GM23338 (cell line): ENCODE results near the gene PIK3IP1. TPM values are rescaled to one million over a fixed set of nuclear protein-coding genes. Genes with fewer than 3 reads are reported as not detected.

Experiments
- ATAC-seq: fragments of 200-7000 bp; cut with Tn5 transposase; 3 replicates; pipeline ENCODE4 v1.9.1; 2020
- DNase-seq: peaks from one replicate; pipeline ENCODE4 v3.0.0-alpha.2; 2015; ENCODE audit warnings: low spot score
- H2AFZ ChIP-seq: fragments of 200-600 bp; sonication (generic); 2 replicates; pipeline ENCODE4 v1.8.0; 2016; ENCODE audit warnings: antibody characterized with exemption, mild to moderate bottlenecking, moderate library complexity
- H3F3A ChIP-seq: fragments of 200-600 bp; sonication (generic); replicated peaks from 2 replicates; pipeline ENCODE4 v1.8.0; 2017; ENCODE audit warnings: antibody characterized with exemption, mixed run types, low read depth
- H3K27ac ChIP-seq: fragments of 200-600 bp; sonication (generic); 2 replicates; pipeline ENCODE4 v1.6.1; 2016; ENCODE audit warnings: low read depth
- H3K27me3 ChIP-seq: fragments of 200-600 bp; sonication (generic); 2 replicates; pipeline ENCODE4 v1.8.0; 2016; ENCODE audit warnings: mild to moderate bottlenecking, mixed run types, moderate library complexity; ENCODE audit not compliant: insufficient read depth
- H3K36me3 ChIP-seq: fragments of 200-600 bp; sonication (generic); 2 replicates; pipeline ENCODE4 v1.8.0; 2016; ENCODE audit warnings: mild to moderate bottlenecking; ENCODE audit not compliant: insufficient read depth
- H3K4me1 ChIP-seq: fragments of 200-600 bp; sonication (generic); 2 replicates; pipeline ENCODE4 v1.8.0; 2016; ENCODE audit warnings: mild to moderate bottlenecking, moderate library complexity; ENCODE audit not compliant: insufficient read depth
- H3K4me2 ChIP-seq: fragments of 200-600 bp; sonication (generic); 2 replicates; pipeline ENCODE4 v1.7.1; 2017; ENCODE audit warnings: mixed run types
- H3K4me3 ChIP-seq: fragments of 200-600 bp; sonication (generic); 2 replicates; pipeline ENCODE4 v1.6.1; 2016; ENCODE audit warnings: mixed run types
- H3K79me2 ChIP-seq: fragments of 200-600 bp; sonication (generic); replicated peaks from 2 replicates; pipeline ENCODE4 v1.8.0; 2017; ENCODE audit warnings: mild to moderate bottlenecking; ENCODE audit not compliant: insufficient read depth
- H3K9me2 ChIP-seq: fragments of 200-600 bp; sonication (generic); 2 replicates; pipeline ENCODE4 v1.8.0; 2017; ENCODE audit not compliant: insufficient read depth
- H4K20me1 ChIP-seq: fragments of 200-600 bp; sonication (generic); replicated peaks from 2 replicates; pipeline ENCODE4 v1.8.0; 2017; ENCODE audit warnings: mild to moderate bottlenecking; ENCODE audit not compliant: insufficient read depth
- H3K27ac Mint-ChIP-seq: 2 replicates; pipeline ENCODE4 v1.8.0; 2020; ENCODE audit warnings: inconsistent platforms, mild to moderate bottlenecking, moderate library complexity, mixed read lengths
- H3K27me3 Mint-ChIP-seq: 3 replicates; pipeline ENCODE4 v1.8.0; 2022; ENCODE audit warnings: low read depth, mild to moderate bottlenecking, moderate library complexity, mixed read lengths, inconsistent platforms; ENCODE audit not compliant: insufficient read depth, poor library complexity
- H3K36me3 Mint-ChIP-seq: 3 replicates; pipeline ENCODE4 v1.8.0; 2021; ENCODE audit warnings: low read depth, mild to moderate bottlenecking, inconsistent platforms, moderate library complexity, mixed read lengths
- H3K4me1 Mint-ChIP-seq: 3 replicates; pipeline ENCODE4 v1.8.0; 2020; ENCODE audit warnings: mild to moderate bottlenecking, inconsistent platforms, mixed read lengths
- H3K4me3 Mint-ChIP-seq: 3 replicates; pipeline ENCODE4 v1.8.0; 2021; ENCODE audit warnings: moderate library complexity, mild to moderate bottlenecking, inconsistent platforms, mixed read lengths
- H3K9me3 Mint-ChIP-seq: 3 replicates; pipeline ENCODE4 v1.8.0; 2020; ENCODE audit warnings: moderate library complexity, mild to moderate bottlenecking, inconsistent platforms, mixed read lengths
- ETS1 ChIP-seq: IDR thresholded peaks from 2 replicates; pipeline ENCODE4 v1.6.1; 2016; ENCODE audit warnings: antibody characterized with exemption
- EZH2phosphoT487 ChIP-seq: fragments of 200-600 bp; sonication (generic); IDR thresholded peaks from one replicate; pipeline ENCODE4 v1.8.1; 2018; ENCODE audit warnings: antibody characterized with exemption; ENCODE audit not compliant: unreplicated experiment
- JUNB ChIP-seq: IDR thresholded peaks from one replicate; pipeline ENCODE4 v1.6.1; 2016; ENCODE audit warnings: antibody characterized with exemption; ENCODE audit not compliant: unreplicated experiment
- NANOG ChIP-seq: IDR thresholded peaks from 2 replicates; pipeline ENCODE4 v1.6.1; 2016; ENCODE audit warnings: antibody characterized with exemption, borderline replicate concordance
- POLR2AphosphoS5 ChIP-seq: IDR thresholded peaks from 2 replicates; pipeline ENCODE4 v1.6.1; 2016; ENCODE audit warnings: antibody characterized with exemption, low read depth
- REST ChIP-seq: IDR thresholded peaks from one replicate; pipeline ENCODE4 v1.6.1; 2018; ENCODE audit warnings: antibody characterized with exemption; ENCODE audit not compliant: unreplicated experiment
- ZNF331 ChIP-seq: fragments of 250-450 bp; sonication (Bioruptor Pico); IDR thresholded peaks from 2 replicates; pipeline ENCODE4 v1.5.0; 2020; ENCODE audit warnings: low read depth, mild to moderate bottlenecking, moderate library complexity
- ZNF462 ChIP-seq: fragments of 250-450 bp; sonication (Bioruptor Pico); IDR thresholded peaks from 2 replicates; pipeline ENCODE4 v1.5.0; 2020; ENCODE audit warnings: mild to moderate bottlenecking, moderate library complexity
- polyA plus RNA-seq: library from polyadenylated mRNA; unstranded; fragments of >200 nt; fragmentation: Nextera tagmentation; extraction: Ambion mirVana; gene quantifications from 2 replicates; pipeline ENCODE4 v1.2.1, GENCODE V29; 2016
- total RNA-seq: library from RNA; depleted of rRNA; stranded (reverse); fragments of >200 nt; shearing (Covaris generic); gene quantifications from 2 replicates; pipeline ENCODE4 v1.2.3, GENCODE V29; 2014

The PIK3IP1 gene
- total and polyA plus RNA-seq, 2 experiments from 2014 or later, result 1.1 to 2.2 TPM

GRCh38 chr22:31340360-31340759 lies 48.1 kb upstream of the PIK3IP1 start:
- H3K27ac ChIP-seq, result no peak overlapping the region
- no peak for ATAC-seq
- Mint-ChIP-seq H3K4me3 (peak overlapping the region; percentile 55; the same call in 2 of the 3 replicates), H3K9me3 (no peaks in the 10 kb centered on the region), H3K27ac (peak overlapping the region; percentile 72), H3K36me3 (peaks cover 98% of the 10 kb centered on the region), H3K27me3 (peaks cover 29% of the 10 kb centered on the region), H3K4me1 (peaks cover 58% of the 10 kb centered on the region)
- no peaks in the 10 kb centered on the region for H3K27me3 ChIP-seq
- TF ChIP-seq ZNF462 (CRISPR knock-in tag), result no peak
- TF ChIP-seq POLR2AphosphoS5, result no peak
- TF ChIP-seq EZH2phosphoT487, result no peak
- no peak for TF ChIP-seq REST
- no peak for TF ChIP-seq ZNF331
- no peak for TF ChIP-seq NANOG
- no peak for TF ChIP-seq JUNB
- TF ChIP-seq ETS1, result no peak
- H3K4me1 ChIP-seq, result peaks cover 28% of the 10 kb centered on the region
- no peak overlapping the region for H3K4me3 ChIP-seq
- no peak for DNase-seq
- no peaks in the 10 kb centered on the region for H3K9me2 ChIP-seq
- H3K4me2 ChIP-seq, result no peak overlapping the region
- H4K20me1 ChIP-seq, result peaks cover 35% of the 10 kb centered on the region
- peaks cover 16% of the 10 kb centered on the region for H3K36me3 ChIP-seq
- H2AFZ ChIP-seq, result no peak overlapping the region
- H3F3A ChIP-seq, result peaks cover 5% of the 10 kb centered on the region
- peaks cover 67% of the 10 kb centered on the region for H3K79me2 ChIP-seq
